D721Med (cell line): Measurements from ENCODE around the gene PLEKHJ1.
"Not testable (repeated sequence)": the region's sequence is repeated elsewhere in the genome, so short reads cannot be mapped to it uniquely, and the experiment has no call there.

ENCODE experiments used
- DNase-seq: peaks from one replicate; pipeline ENCODE4 v3.0.0; 2011; ENCODE audit warnings: low spot score; ENCODE audit not compliant: insufficient read length
- FAIRE-seq: peaks from 2 replicates; lab custom pipeline; 2011; peaks lifted over from hg19 to GRCh38; lab: Jason Lieb, UNC
- CTCF ChIP-seq: IDR thresholded peaks from 2 replicates; pipeline ENCODE4 v1.5.1; 2012; ENCODE audit warnings: mild to moderate bottlenecking, control low read depth; ENCODE audit not compliant: insufficient read depth; ENCODE audit errors: missing control alignments

The PLEKHJ1 gene

DNA sequence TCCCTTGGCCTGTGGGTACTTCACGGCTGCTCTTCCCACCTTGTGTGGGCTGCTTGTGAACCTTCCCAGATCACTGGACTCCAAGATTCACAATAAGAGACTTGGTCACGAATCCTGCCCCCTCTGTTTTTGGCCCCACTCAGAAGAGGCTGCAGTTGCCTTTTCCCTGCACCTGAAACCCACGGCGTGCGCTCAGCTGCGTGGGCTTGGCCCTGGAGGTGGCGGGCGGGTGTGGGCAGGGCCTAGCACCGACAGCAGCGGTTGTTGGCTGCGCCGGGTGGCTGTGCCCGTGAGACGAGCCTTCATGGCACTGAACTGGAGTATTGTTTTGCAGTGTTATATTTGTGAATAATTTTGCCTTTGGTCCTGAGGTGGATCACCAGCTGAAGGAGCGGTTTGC, 33.8 kb downstream of the PLEKHJ1 start:
- FAIRE-seq, result no peak
- no peak for TF ChIP-seq CTCF

GRCh38 chr19:2201473-2202148, 34.5 kb downstream of the PLEKHJ1 start:
- TF ChIP-seq CTCF, result no peak
- no peak for FAIRE-seq
- DNase-seq, result no peak

More for the DNA sequence above, 33.8 kb downstream of the PLEKHJ1 start:
- DNase-seq, result no peak

- not testable (repeated sequence) for DNase-seq, FAIRE-seq
Measured at GRCh38 chr19:2200624-2201294, 35.4 kb downstream of the PLEKHJ1 start.

DNA sequence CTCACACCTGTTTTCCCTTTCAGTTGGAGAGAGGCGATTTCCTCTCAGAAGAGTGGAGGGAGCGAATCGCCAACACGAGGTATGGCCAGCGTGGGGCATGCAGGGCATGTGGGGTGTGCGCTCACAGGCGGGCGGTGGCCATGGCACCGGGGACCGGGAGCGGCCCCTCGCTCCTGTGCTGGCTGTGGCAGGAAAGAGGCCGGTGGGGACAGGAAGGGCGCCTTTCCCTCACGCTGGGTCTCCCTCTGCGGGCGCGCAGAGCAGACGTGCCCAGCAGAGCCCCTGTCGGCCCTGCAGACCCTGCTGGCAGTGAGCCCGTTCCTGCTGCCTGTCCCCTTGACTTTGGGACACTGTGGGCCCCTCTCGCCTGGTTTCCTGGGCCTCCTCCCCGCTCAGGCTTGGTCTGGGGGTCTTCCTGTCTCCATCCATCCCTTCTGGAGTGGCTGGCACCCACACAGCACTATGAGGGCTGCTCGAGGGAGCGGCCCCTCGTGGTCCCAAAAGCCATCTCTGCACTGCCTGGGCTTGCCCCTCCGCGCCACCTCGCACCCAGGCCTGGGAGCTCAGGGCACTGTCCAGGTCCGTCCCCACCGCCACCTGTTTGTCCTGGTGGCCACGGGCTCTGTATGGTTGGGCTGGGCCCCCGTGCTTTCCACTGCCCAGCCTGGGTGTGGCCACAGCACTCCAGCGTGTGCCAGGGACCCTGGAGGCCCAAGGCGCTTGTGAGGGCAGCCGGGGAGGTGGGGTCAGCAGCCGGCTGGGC, 36.1 kb downstream of the PLEKHJ1 start:
- TF ChIP-seq CTCF, result no peak
- DNase-seq, result no peak
- FAIRE-seq, result no peak

GRCh38 chr19:2199215-2199614, 36.9 kb downstream of the PLEKHJ1 start:
- DNase-seq (no peak), FAIRE-seq (no peak)
- TF ChIP-seq CTCF, result no peak

DNA sequence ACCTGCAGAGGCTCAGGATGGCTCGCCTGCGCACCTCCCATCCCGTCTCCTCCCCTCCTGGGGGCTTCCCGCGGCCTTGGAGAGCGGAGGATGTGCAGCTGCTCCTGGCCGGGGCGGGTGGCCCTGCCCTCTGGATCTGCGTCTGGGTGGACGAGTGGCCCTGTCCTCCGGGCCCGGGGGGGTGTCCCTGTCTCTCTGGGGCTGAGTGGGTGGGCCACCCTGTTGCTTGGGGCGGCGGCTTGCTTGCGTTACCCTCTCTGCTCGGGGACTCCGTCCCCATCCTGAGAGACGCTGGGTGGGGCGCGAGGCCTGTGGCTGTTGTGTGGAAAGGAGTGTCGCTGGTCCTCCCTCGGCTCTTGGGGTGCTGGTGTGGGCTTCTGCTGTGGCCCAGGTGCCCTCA, 37.8 kb downstream of the PLEKHJ1 start:
- no peak for TF ChIP-seq CTCF
- no peak for DNase-seq
- no peak for FAIRE-seq

- FAIRE-seq, result no peak
- DNase-seq, result no peak
- TF ChIP-seq CTCF, result no peak
Measured at GRCh38 chr19:2197270-2197669, 38.9 kb downstream of the PLEKHJ1 start.
